Tibial nerve (tissue), 3 donors: ENCODE data around the gene NSMCE3.

Experiments used
- CTCF ChIP-seq, 5 experiments: fragments of 200-600 bp in 3 of 5; fragments of 450-650 bp in 2 of 5; sonication (generic) in 3 of 5; IDR thresholded peaks; one replicate each; pipeline ENCODE4 v1.5.1; 2016 to 2019; ENCODE audit warnings: antibody characterized with exemption in 5 of 5, mild to moderate bottlenecking in 3 of 5, moderate library complexity in 2 of 5
- POLR2A ChIP-seq, 2 donors: fragments of 450-650 bp; IDR thresholded peaks; one replicate each; pipeline ENCODE4 v1.6.1; 2017; ENCODE audit warnings: antibody characterized with exemption in 2 of 2, mild to moderate bottlenecking in 2 of 2, moderate library complexity in 2 of 2

- TF ChIP-seq CTCF (IDR thresholded peaks at IDR 0.05) (peak in 1 of 5 experiments; percentile 37), POLR2A (IDR thresholded peaks at IDR 0.05) (peak; percentile 83 to 89)
Observed at GRCh38 chr15:29269485-29270168, at the start of gene NSMCE3.
